Measurements from ENCODE around the gene SCP2D1.

The SCP2D1 gene

DNA sequence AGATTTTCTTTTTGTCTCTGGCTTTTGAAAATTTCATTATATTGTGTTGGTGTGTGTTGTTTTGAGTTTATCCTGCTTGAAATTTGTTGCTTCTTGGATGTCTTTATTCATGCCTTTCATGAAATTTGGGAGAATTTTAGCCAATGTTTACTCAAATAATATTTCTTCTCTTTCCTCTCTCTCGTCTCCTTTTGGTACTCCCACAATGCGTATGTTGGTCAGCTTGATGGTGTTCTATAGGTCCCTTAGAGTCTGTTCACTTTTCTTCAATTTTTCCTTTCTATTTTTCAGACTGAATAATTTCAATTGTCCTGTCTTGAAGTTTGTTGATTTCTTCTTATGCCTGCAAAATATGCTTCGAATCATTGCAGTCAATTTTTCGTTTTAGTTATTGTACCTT lies 39.6 kb downstream of the SCP2D1 start:
- no peak for TF ChIP-seq Cebpa-rat (IDR thresholded peaks at IDR 0.05)

DNA sequence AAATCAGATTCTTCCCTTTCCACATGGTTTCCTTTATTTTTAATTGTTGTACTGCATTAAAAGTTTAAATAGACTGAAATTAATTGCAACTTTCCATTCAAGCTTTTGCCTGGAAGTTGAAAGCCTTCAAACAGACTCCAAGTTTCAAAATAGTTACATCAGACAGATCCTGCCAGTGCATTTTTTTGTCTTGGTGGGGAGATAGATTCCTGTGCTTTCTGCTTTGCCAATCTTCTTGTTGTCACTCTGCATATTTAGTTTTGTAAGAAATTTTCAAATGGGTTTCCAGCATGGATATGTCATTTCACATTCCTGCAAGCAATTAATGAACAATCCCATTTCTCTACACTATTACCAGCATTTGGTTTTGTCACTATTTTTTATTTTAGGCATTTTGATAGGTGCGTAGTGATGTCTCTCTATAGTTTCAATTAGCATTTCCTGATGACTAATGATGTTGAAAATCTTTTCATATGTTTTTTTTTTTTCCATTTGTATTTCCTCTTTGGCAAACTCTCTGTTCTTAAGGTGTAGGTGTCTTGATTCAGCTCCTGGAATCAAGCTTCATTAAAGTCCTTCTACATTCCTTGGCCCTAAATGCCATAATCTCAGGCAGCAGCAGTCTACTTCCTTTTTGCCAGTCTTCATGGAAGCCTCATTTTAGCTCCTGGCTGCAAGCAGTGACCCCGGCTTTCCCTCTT lies 40.5 kb downstream of the SCP2D1 start:
- Histone ChIP-seq H3K4me3 (no peak overlapping the region), H3K9me3 (replicated peaks in 1 of 11) (peaks cover 0 to 10% (median 0%) of the 10 kb centered on the region in 11 experiments; a peak in 4 of 22 replicates), H3K9ac (no peak overlapping the region), H3K27ac (no peak overlapping the region), H3K27me3 (no peaks in the 10 kb centered on the region), H3K4me2 (no peak overlapping the region), H4K20me1 (no peaks in the 10 kb centered on the region), H3K36me3 (no peaks in the 10 kb centered on the region), H3K4me1 (no peaks in the 10 kb centered on the region)
- no peak for TF ChIP-seq Cebpa-rat (IDR thresholded peaks at IDR 0.05)

More for the DNA sequence above, 39.6 kb downstream of the SCP2D1 start:
- Histone ChIP-seq H3K4me2 (no peak overlapping the region), H3K27me3 (no peaks in the 10 kb centered on the region), H4K20me1 (no peaks in the 10 kb centered on the region), H3K27ac (no peak overlapping the region), H3K9ac (no peak overlapping the region), H3K4me3 (no peak overlapping the region), H3K9me3 (replicated peaks in 1 of 11) (peaks cover 0 to 9% (median 0%) of the 10 kb centered on the region in 11 experiments; a peak in 2 of 22 replicates), H3K4me1 (no peaks in the 10 kb centered on the region), H3K36me3 (no peaks in the 10 kb centered on the region)

DNA sequence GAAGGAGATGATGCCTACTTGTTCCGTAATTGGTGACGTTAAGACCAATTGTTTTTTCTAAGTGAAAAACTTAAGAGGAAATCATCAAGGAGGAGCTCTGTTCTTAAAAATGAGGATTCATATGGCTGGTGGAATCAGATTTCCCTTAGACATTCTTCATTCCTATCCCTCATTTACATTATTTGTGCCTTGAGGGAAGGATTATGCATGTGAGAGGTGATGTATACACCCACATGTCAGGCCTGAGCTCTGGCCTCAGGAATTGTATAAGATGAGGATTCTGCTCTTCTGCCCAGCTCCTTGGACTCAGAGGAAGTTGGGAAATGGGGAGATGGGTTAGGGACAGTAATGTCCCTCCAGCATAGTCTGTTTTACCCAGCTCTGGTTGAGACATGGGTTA lies 42.3 kb downstream of the SCP2D1 start:
- Histone ChIP-seq H3K27ac (no peak overlapping the region), H4K20me1 (no peaks in the 10 kb centered on the region), H3K9ac (no peak overlapping the region), H3K27me3 (no peaks in the 10 kb centered on the region), H3K9me3 (replicated peaks in 1 of 11) (peaks cover 9 to 25% (median 15%) of the 10 kb centered on the region in 11 experiments; a peak in 20 of 22 replicates), H3K4me3 (no peak overlapping the region), H3K4me2 (no peak overlapping the region), H3K4me1 (no peaks in the 10 kb centered on the region), H3K36me3 (no peaks in the 10 kb centered on the region)
- no peak for TF ChIP-seq Cebpa-rat (IDR thresholded peaks at IDR 0.05)

DNA sequence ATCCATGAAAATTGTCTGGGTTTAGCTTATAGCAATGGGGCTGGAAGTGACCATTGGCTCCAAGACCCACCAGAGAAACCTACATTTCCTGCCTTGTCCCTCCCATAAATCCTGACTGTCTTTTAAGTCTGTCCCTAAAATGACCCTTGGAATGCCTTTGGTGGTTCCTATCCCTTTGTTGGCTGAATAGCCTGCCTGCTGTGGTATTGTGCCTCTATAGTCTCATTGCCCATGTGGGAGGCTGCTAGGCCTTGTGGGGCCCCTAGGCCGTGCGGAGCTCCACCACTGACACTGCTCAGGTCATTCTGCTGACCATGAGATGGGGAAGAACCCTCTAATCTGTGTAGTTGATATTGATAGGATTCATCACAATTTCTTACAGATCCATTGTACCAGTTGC lies 43.3 kb downstream of the SCP2D1 start:
- Histone ChIP-seq H3K4me3 (no peak overlapping the region), H3K27me3 (no peaks in the 10 kb centered on the region), H4K20me1 (no peaks in the 10 kb centered on the region), H3K9ac (no peak overlapping the region), H3K4me1 (no peaks in the 10 kb centered on the region), H3K9me3 (replicated peaks in 1 of 11) (peaks cover 13 to 31% (median 21%) of the 10 kb centered on the region in 11 experiments; a peak in 20 of 22 replicates), H3K4me2 (no peak overlapping the region), H3K27ac (no peak overlapping the region), H3K36me3 (no peaks in the 10 kb centered on the region)
- no peak for TF ChIP-seq Cebpa-rat (IDR thresholded peaks at IDR 0.05)

DNA sequence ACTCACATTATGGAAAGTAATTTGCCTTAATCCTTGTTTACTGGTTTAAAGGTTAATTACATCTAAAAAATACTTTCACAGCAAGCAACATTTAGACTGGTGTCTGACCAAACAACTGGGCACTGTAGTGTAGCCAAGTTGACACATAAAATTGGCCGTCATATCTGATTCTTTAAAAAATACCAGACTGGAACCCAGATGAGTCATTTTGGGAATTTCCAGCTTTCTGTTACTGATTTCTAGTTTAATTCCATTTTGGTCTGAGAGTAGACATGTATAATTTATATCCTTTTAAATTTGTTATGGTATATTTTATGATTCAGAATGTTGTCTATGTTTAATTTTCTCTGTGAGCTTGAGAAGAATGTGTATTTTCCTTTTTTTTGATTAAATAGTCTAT lies 44.1 kb downstream of the SCP2D1 start:
- H3K9me3 ChIP-seq (replicated peaks in 1 of 11), result peaks cover 13 to 31% (median 21%) of the 10 kb centered on the region in 11 experiments; a peak in 20 of 22 replicates
- no peaks in the 10 kb centered on the region for H3K27me3 ChIP-seq
- H3K27ac ChIP-seq, result no peak overlapping the region

DNA sequence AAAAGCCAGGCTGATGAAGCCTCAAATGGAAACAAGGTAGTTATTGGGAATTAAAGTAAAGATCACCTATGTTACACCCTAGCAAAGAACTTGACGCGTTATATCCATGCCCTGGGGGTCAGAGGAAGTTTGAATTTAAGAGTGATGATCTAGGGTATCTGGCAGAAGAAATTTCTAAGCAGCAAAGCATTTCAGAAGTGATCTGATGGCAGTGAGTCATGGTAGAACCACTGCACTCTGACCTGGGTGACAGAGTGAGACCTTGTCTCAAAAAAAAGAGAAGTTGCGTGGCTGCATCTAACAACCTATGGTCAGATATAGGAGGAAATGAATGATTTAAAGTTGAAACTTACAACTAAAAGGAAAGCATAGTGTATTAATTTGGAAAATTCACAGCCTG lies 45.2 kb downstream of the SCP2D1 start:
- Histone ChIP-seq H3K9ac (no peak overlapping the region), H3K27me3 (no peaks in the 10 kb centered on the region), H3K4me3 (no peak overlapping the region), H3K4me2 (0 out of 22 replicates have a peak overlapping the region, but pooled peaks of 1 of the 11 experiments have one; percentile 3), H3K4me1 (no peaks in the 10 kb centered on the region), H4K20me1 (no peaks in the 10 kb centered on the region), H3K9me3 (replicated peaks in 1 of 11) (peaks cover 13 to 31% (median 21%) of the 10 kb centered on the region in 11 experiments; a peak in 20 of 22 replicates), H3K27ac (no peak overlapping the region), H3K36me3 (no peaks in the 10 kb centered on the region)
- TF ChIP-seq Cebpa-rat (IDR thresholded peaks at IDR 0.05), result no peak

More for the DNA sequence above, 44.1 kb downstream of the SCP2D1 start:
- Histone ChIP-seq H3K4me2 (no peak overlapping the region), H3K9ac (no peak overlapping the region), H3K4me1 (no peaks in the 10 kb centered on the region), H3K36me3 (no peaks in the 10 kb centered on the region), H4K20me1 (no peaks in the 10 kb centered on the region), H3K4me3 (no peak overlapping the region)
- no peak for TF ChIP-seq Cebpa-rat (IDR thresholded peaks at IDR 0.05)
